ENCODE data around the gene NT5DC4.

- TF ChIP-seq CTCF (IDR thresholded peaks at IDR 0.05) (no peak), REST (IDR thresholded peaks at IDR 0.05; ENCODE audit: insufficient read depth in 1 of 2, low read depth in 2 of 2, low read length in 1 of 2) (no peak)
Observed at GRCh38 chr2:112698834-112699515, 21.8 kb upstream of the NT5DC4 start.

Data from Panc1 (cell line).